ENCODE results near the gene EHD1.

GRCh38 chr11:64894070-64894811, 15.8 kb upstream of the EHD1 start:
- TF ChIP-seq EZH2phosphoT487 (IDR thresholded peaks at IDR 0.05; ENCODE audit: insufficient read depth, low read depth) (no peak), EZH2 (IDR thresholded peaks at IDR 0.05; ENCODE audit: insufficient read depth, poor library complexity, severe bottlenecking) (no peak)

All from GM23248 (cell line).